CD4-positive, alpha-beta T cell (primary cell): ENCODE results near the gene CACNA1G. TPM values are rescaled to one million over a fixed set of nuclear protein-coding genes. Genes with fewer than 3 reads are reported as not detected.

ENCODE experiments used
- ATAC-seq: fragments of 200-7000 bp; cut with Tn5 transposase; one replicate; pipeline ENCODE4 v1.10.0; 2022; ENCODE audit warnings: mild to moderate bottlenecking; ENCODE audit not compliant: poor library complexity
- CTCF ChIA-PET: fragments of 350-600 bp; sonication (Branson Sonifier 250); formaldehyde crosslinking; loops from one replicate; lab custom pipeline; 2021; ENCODE audit warnings: antibody characterized with exemption, inconsistent platforms; lab: Charles Lee
- POLR2A ChIA-PET: fragments of 350-600 bp; sonication (Branson Sonifier 250); formaldehyde crosslinking; loops from one replicate; lab custom pipeline; 2021; ENCODE audit warnings: antibody characterized with exemption, inconsistent platforms; lab: Charles Lee
- DNase-seq, 14 experiments: peaks; one replicate each; pipeline ENCODE4 v3.0.0-alpha.2; 2013 to 2020; ENCODE audit warnings: mixed read lengths in 2 of 14
- H3K27ac ChIP-seq, 2 donors: one replicate each; pipeline versions ENCODE4 v1.5.1 to v1.7.0; 2013; ENCODE audit warnings: low read length in 2 of 2, low read depth in 1 of 2, mild to moderate bottlenecking in 1 of 2
- H3K27me3 ChIP-seq, 2 experiments: 1 replicate in 1 of 2; 2 replicates in 1 of 2; pipeline versions ENCODE4 v1.6.1 to v1.7.0; 2013; ENCODE audit warnings: low read length in 2 of 2, control low read depth in 1 of 2, mild to moderate bottlenecking in 1 of 2, moderate library complexity in 1 of 2; ENCODE audit not compliant: insufficient read depth in 2 of 2, control insufficient read depth in 1 of 2
- H3K36me3 ChIP-seq: one replicate; pipeline ENCODE4 v1.6.1; 2013; ENCODE audit warnings: low read length, control low read depth; ENCODE audit not compliant: insufficient read depth
- H3K4me1 ChIP-seq: one replicate; pipeline ENCODE4 v1.6.1; 2013; ENCODE audit warnings: low read length, control low read depth; ENCODE audit not compliant: insufficient read depth
- H3K4me3 ChIP-seq: one replicate; pipeline ENCODE4 v1.5.1; 2013; ENCODE audit warnings: mild to moderate bottlenecking, low read length, moderate library complexity
- H3K9me3 ChIP-seq, 2 experiments: 1 replicate in 1 of 2; 2 replicates in 1 of 2; pipeline versions ENCODE4 v1.6.1 to v1.7.0; 2013; ENCODE audit warnings: low read length in 2 of 2, mild to moderate bottlenecking in 2 of 2, control low read depth in 1 of 2, moderate library complexity in 1 of 2; ENCODE audit not compliant: control insufficient read depth in 1 of 2, insufficient read depth in 1 of 2
- H3K27ac Mint-ChIP-seq: one replicate; pipeline ENCODE4 v1.8.0; 2020; ENCODE audit warnings: mixed read lengths
- H3K27me3 Mint-ChIP-seq: one replicate; pipeline ENCODE4 v1.8.0; 2021; ENCODE audit warnings: mixed read lengths
- H3K36me3 Mint-ChIP-seq: one replicate; pipeline ENCODE4 v1.8.0; 2021; ENCODE audit warnings: low read depth, mixed read lengths
- H3K4me1 Mint-ChIP-seq: one replicate; pipeline ENCODE4 v1.8.0; 2021; ENCODE audit warnings: low read depth, mixed read lengths
- H3K4me3 Mint-ChIP-seq: one replicate; pipeline ENCODE4 v1.8.0; 2020; ENCODE audit warnings: mild to moderate bottlenecking, mixed read lengths
- H3K9me3 Mint-ChIP-seq: one replicate; pipeline ENCODE4 v1.8.0; 2020; ENCODE audit warnings: mixed read lengths
- intact Hi-C, 2 experiments: fragments of 100-400 bp; cut with DNase I in 1 of 2; cut with micrococcal nuclease in 1 of 2; formaldehyde crosslinking; loops; one replicate each; pipeline versions ENCODE4 v1.15.1 to v1.9.0; 2023 to 2025; cut with DNase I, micrococcal nuclease
- total RNA-seq, 174 experiments: library from RNA in 2 of 174; stranded (reverse) in 2 of 174; gene quantifications; one replicate each; pipeline ENCODE4 v1.2.3 and lab custom pipeline; 2021 to 2026
- TF ChIP-seq, protein P1 (sequence below): fragments of 200-600 bp; IDR thresholded peaks from one replicate; pipeline ENCODE4 v1.8.0; 2022; ENCODE audit warnings: antibody characterized with exemption, mild to moderate bottlenecking

Gene CACNA1G
- total RNA-seq, 2 experiments from 2014 or later = not detected

DNA sequence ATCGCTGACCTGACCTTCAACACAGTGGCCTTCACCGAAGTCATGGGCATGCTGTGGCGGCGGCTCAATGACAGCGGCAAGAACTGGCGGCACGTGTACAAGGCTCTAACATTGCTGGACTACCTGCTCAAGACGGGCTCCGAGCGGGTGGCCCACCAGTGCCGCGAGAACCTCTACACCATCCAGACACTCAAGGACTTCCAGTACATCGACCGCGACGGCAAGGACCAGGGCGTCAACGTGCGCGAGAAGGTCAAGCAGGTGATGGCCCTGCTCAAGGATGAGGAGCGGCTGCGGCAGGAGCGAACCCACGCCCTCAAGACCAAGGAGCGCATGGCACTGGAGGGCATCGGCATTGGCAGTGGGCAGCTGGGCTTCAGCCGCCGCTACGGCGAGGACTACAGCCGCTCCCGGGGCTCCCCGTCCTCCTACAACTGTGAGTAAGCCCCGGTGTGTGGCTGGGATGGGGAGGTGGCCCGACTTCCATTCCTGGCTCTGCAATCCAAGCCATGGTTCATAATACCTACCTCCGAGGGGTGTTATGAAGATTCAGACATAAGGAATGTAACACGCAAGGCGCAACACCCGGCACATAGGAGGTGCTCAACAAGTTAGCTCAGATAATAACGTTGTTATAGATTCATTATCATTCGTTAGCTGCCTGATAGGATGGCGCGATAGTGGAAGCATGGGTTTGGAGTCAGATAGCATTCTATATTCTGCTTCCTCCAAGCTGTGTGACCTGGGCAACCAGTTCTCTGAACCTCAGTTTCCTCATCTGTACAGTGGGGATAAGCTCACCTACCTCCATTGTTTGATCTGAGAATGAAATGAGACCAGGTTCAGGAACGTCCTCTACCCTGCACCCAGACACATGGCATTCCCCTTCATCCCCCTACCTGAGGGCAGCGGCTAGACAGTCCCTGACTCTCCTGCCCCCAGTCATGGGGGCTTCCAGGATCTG, 23.6 kb upstream of the CACNA1G start:
- Histone ChIP-seq H3K4me3 (no peak overlapping the region), H3K9me3 (peaks cover 0 to 8% of the 10 kb centered on the region in 2 experiments), H3K36me3 (no peaks in the 10 kb centered on the region), H3K27ac (no peak overlapping the region), H3K4me1 (peaks cover 30% of the 10 kb centered on the region), H3K27me3 (peaks cover 18 to 25% of the 10 kb centered on the region in 2 experiments)
- no peak for ATAC-seq
- Mint-ChIP-seq H3K4me3 (no peak overlapping the region), H3K9me3 (no peaks in the 10 kb centered on the region), H3K27ac (no peak overlapping the region), H3K27me3 (peaks cover 42% of the 10 kb centered on the region), H3K4me1 (peaks cover 9% of the 10 kb centered on the region), H3K36me3 (no peaks in the 10 kb centered on the region)
- TF ChIP-seq, protein P1, sequence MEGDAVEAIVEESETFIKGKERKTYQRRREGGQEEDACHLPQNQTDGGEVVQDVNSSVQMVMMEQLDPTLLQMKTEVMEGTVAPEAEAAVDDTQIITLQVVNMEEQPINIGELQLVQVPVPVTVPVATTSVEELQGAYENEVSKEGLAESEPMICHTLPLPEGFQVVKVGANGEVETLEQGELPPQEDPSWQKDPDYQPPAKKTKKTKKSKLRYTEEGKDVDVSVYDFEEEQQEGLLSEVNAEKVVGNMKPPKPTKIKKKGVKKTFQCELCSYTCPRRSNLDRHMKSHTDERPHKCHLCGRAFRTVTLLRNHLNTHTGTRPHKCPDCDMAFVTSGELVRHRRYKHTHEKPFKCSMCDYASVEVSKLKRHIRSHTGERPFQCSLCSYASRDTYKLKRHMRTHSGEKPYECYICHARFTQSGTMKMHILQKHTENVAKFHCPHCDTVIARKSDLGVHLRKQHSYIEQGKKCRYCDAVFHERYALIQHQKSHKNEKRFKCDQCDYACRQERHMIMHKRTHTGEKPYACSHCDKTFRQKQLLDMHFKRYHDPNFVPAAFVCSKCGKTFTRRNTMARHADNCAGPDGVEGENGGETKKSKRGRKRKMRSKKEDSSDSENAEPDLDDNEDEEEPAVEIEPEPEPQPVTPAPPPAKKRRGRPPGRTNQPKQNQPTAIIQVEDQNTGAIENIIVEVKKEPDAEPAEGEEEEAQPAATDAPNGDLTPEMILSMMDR = no peak
- no peak for DNase-seq
- ChIA-PET CTCF (no interaction called here), POLR2A (no interaction called here)
- intact Hi-C loops = no loop called here

DNA sequence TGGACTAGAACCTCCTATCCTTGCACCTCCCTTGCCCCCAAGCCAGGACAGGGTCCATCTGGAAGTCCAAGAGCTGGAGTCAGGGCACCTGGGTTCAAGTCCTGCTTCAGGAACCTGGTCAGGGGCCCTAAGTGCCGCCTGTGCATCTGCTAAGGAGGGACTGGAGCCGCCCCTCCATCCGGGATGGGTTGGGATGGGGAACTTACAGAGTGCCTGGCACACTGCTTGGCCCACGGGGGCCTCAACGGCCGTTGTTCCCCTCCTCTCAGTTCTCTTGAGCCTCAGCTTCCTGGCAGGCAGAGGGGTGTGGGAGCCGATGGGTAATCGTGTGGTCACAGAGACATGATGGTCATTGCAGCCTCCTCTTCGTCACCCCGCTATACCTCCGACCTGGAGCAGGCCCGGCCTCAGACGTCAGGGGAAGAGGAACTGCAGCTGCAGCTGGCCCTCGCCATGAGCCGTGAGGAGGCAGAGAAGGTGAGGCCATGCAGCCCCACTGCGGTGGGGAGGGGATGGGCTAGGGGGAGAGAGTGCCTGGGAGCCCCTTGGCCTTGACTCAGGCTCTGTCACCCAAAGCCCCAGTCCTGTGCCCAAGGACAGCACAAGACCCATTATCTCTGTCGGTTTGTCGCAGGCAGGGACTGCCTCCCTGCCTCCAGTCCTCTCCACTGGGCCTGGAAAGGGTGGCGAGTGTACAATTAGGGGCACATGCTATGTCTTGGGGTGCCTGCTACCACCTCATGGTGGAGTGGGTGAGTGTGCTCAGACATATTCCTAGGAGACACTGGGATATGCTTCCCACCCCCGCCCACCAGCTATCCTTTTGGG, 22.6 kb upstream of the CACNA1G start:
- CTCF ChIA-PET = no interaction called here
- POLR2A ChIA-PET = no interaction called here

More for the DNA sequence above, 22.6 kb upstream of the CACNA1G start:
- Mint-ChIP-seq H3K36me3 (no peaks in the 10 kb centered on the region), H3K9me3 (no peaks in the 10 kb centered on the region), H3K4me1 (peaks cover 15% of the 10 kb centered on the region), H3K27ac (no peak overlapping the region), H3K27me3 (peaks cover 34% of the 10 kb centered on the region), H3K4me3 (no peak overlapping the region)
- TF ChIP-seq, protein P1 = no peak
- intact Hi-C loops = no loop called here
- Histone ChIP-seq H3K27me3 (peaks cover 9 to 15% of the 10 kb centered on the region in 2 experiments), H3K9me3 (no peaks in the 10 kb centered on the region), H3K4me3 (no peak overlapping the region), H3K36me3 (no peaks in the 10 kb centered on the region), H3K27ac (no peak overlapping the region), H3K4me1 (peaks cover 30% of the 10 kb centered on the region)
- no peak for ATAC-seq
- DNase-seq = no peak
